ENCODE results near the gene COLQ. TPM values are rescaled to one million over a fixed set of nuclear protein-coding genes. Genes with fewer than 3 reads are reported as not detected.

COLQ gene
- polyA plus RNA-seq, 2 of the 4 experiments (the other 2 are of a cell fraction) = 0.71 to 1.1 TPM

GRCh38 chr3:15499536-15499935 lies 22.0 kb downstream of the COLQ start:
- ATAC-seq = no peak
- Histone ChIP-seq H3K4me1 (no peaks in the 10 kb centered on the region), H3K4me2 (no peak overlapping the region), H3K27ac (no peak overlapping the region), H3K4me3 (no peak overlapping the region), H3K9me3 (no peaks in the 10 kb centered on the region)
- ChIA-PET CTCF (interaction anchor here (0.8 kb wide), 1 partner anchor 92 kb away, joined by 3 read pairs; no protein-coding TSS in a partner anchor), POLR2A (no interaction called here)
- FAIRE-seq = no peak
- no peak for DNase-seq (ENCODE audit: low read depth in 1 of 2, low spot score in 1 of 2)
- WGBS (ENCODE audit: missing lambda C conversion rate) = 67% methylated on average over 7 of the region's 7 CpGs
- TF ChIP-seq ZFP36 (IDR thresholded peaks at IDR 0.05; ENCODE audit: borderline replicate concordance, partially characterized antibody) = no peak
- no peak for TF ChIP-seq CBX8 (IDR thresholded peaks at IDR 0.05)
- TF ChIP-seq RFX5 (IDR thresholded peaks at IDR 0.05) = no peak
- no peak for TF ChIP-seq REST (IDR thresholded peaks at IDR 0.05)
- TF ChIP-seq HOXB5 (CRISPR knock-in tag; IDR thresholded peaks at IDR 0.05) = no peak
- TF ChIP-seq ZNF302 (CRISPR knock-in tag; IDR thresholded peaks at IDR 0.05) = no peak
- TF ChIP-seq POLR2AphosphoS2 (conservative IDR thresholded peaks at IDR 0.05; ENCODE audit: low read length) = no peak
- TF ChIP-seq CTCF (IDR thresholded peaks at IDR 0.05) = no peak
- no peak for TF ChIP-seq ESRRA (IDR thresholded peaks at IDR 0.05; ENCODE audit: borderline replicate concordance, low read length)
- no peak for TF ChIP-seq TFCP2L1 (CRISPR knock-in tag; IDR thresholded peaks at IDR 0.05)
- TF ChIP-seq USF2 (IDR thresholded peaks at IDR 0.05) = no peak
- TF ChIP-seq TP53 (CRISPR knock-in tag; IDR thresholded peaks at IDR 0.05) = no peak

- no peak overlapping the region for H3K27ac ChIP-seq
- no peaks in the 10 kb centered on the region for H3K4me1 ChIP-seq
- WGBS (ENCODE audit: missing lambda C conversion rate) = 73% methylated on average over 14 of the region's 14 CpGs
- DNase-seq (ENCODE audit: low read depth in 1 of 2, low spot score in 1 of 2) = no peak
- ATAC-seq = no peak; a peak in 1 of 6 replicates
- TF ChIP-seq FOSL2 (IDR thresholded peaks at IDR 0.05) = no peak
- no peak for TF ChIP-seq FOSL2 (CRISPR knock-in tag; IDR thresholded peaks at IDR 0.05)
- TF ChIP-seq MAFK (IDR thresholded peaks at IDR 0.05; ENCODE audit: partially characterized antibody) = no peak
- no peak for TF ChIP-seq HEYL (CRISPR knock-in tag; IDR thresholded peaks at IDR 0.05)
- no peak for TF ChIP-seq FOSB (CRISPR knock-in tag; IDR thresholded peaks at IDR 0.05)
- TF ChIP-seq EHF (CRISPR knock-in tag; IDR thresholded peaks at IDR 0.05) = no peak
- TF ChIP-seq HES2 (IDR thresholded peaks at IDR 0.05) = no peak
- TF ChIP-seq CBX2 (IDR thresholded peaks at IDR 0.05; ENCODE audit: borderline replicate concordance, low read depth) = no peak
- TF ChIP-seq EHMT2 (IDR thresholded peaks at IDR 0.05; ENCODE audit: low read depth) = no peak
- no peak for TF ChIP-seq JUNB (IDR thresholded peaks at IDR 0.05)
- no peak for TF ChIP-seq CHD4 (IDR thresholded peaks at IDR 0.05; ENCODE audit: borderline replicate concordance)
- TF ChIP-seq FOXS1 (CRISPR knock-in tag; IDR thresholded peaks at IDR 0.05) = no peak
- TF ChIP-seq PBX3 (IDR thresholded peaks at IDR 0.05) = no peak
- TF ChIP-seq TFCP2L1 (CRISPR knock-in tag; IDR thresholded peaks at IDR 0.05) = no peak
- TF ChIP-seq NPAS2 (CRISPR knock-in tag; IDR thresholded peaks at IDR 0.05; ENCODE audit: borderline replicate concordance) = no peak
- TF ChIP-seq, protein P1, sequence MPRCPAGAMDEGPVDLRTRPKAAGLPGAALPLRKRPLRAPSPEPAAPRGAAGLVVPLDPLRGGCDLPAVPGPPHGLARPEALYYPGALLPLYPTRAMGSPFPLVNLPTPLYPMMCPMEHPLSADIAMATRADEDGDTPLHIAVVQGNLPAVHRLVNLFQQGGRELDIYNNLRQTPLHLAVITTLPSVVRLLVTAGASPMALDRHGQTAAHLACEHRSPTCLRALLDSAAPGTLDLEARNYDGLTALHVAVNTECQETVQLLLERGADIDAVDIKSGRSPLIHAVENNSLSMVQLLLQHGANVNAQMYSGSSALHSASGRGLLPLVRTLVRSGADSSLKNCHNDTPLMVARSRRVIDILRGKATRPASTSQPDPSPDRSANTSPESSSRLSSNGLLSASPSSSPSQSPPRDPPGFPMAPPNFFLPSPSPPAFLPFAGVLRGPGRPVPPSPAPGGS (IDR thresholded peaks at IDR 0.05) = no peak
- TF ChIP-seq CHD2 (IDR thresholded peaks at IDR 0.05; ENCODE audit: low read length, partially characterized antibody) = no peak
- H3K4me2 ChIP-seq = no peak overlapping the region
- no peak for FAIRE-seq
- ChIA-PET POLR2A (no interaction called here), CTCF (no interaction called here)
- no peak overlapping the region for H3K4me3 ChIP-seq
- H3K9me3 ChIP-seq = no peaks in the 10 kb centered on the region
Measured at GRCh38 chr3:15498431-15499214, 22.9 kb downstream of the COLQ start.
